Measurements from ENCODE around the gene SGPP2.

DNA sequence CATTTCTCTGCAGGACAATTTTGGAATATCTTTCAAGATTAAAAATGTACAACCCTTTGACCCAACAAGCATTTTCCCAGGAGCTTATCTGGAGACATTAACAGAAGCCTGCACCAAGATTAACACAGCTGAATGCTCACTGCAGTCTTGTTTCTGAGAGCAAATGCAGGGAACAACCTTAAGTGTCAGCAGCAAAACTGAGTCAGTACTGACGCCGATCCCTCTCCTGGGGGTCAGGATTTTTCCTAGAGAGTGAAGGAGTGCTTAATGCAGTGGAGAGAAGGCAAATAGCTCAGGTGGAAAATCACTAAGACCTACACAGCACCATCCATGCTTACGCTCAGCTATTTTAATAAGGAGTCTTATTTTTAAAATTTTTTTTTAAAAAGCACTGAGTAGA lies 42.8 kb upstream of the SGPP2 start:
- TF ChIP-seq, protein P1, sequence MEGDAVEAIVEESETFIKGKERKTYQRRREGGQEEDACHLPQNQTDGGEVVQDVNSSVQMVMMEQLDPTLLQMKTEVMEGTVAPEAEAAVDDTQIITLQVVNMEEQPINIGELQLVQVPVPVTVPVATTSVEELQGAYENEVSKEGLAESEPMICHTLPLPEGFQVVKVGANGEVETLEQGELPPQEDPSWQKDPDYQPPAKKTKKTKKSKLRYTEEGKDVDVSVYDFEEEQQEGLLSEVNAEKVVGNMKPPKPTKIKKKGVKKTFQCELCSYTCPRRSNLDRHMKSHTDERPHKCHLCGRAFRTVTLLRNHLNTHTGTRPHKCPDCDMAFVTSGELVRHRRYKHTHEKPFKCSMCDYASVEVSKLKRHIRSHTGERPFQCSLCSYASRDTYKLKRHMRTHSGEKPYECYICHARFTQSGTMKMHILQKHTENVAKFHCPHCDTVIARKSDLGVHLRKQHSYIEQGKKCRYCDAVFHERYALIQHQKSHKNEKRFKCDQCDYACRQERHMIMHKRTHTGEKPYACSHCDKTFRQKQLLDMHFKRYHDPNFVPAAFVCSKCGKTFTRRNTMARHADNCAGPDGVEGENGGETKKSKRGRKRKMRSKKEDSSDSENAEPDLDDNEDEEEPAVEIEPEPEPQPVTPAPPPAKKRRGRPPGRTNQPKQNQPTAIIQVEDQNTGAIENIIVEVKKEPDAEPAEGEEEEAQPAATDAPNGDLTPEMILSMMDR (IDR thresholded peaks at IDR 0.05), result no peak
- no peak for TF ChIP-seq POLR2A (IDR thresholded peaks at IDR 0.05)
